H1 (cell line): ENCODE results near the gene PRSS12. TPM values are rescaled to one million over a fixed set of nuclear protein-coding genes. Genes with fewer than 3 reads are reported as not detected.

Experiments
- CTCF ChIA-PET: fragments of 300-600 bp; sonication (Branson Sonifier 250); formaldehyde crosslinking; loops from one replicate; lab custom pipeline; 2021; ENCODE audit not compliant: partially characterized antibody; lab: Charles Lee
- POLR2A ChIA-PET: fragments of 300-600 bp; sonication (Branson Sonifier 250); formaldehyde crosslinking; loops from one replicate; lab custom pipeline; 2021; ENCODE audit warnings: inconsistent platforms; ENCODE audit not compliant: partially characterized antibody; lab: Charles Lee
- DNase-seq, 2 experiments: peaks; one replicate each; pipeline versions ENCODE4 v3.0.0 to v3.0.0-alpha.2; 2010 to 2022; ENCODE audit warnings: low spot score in 2 of 2, low read depth in 1 of 2, mixed read lengths in 1 of 2
- FAIRE-seq: peaks from 2 replicates; lab custom pipeline; 2011; peaks lifted over from hg19 to GRCh38; lab: Jason Lieb, UNC
- H2AFZ ChIP-seq: 2 replicates; pipeline ENCODE4 v1.8.1; 2012; ENCODE audit warnings: low read length, inconsistent platforms
- H2AK5ac ChIP-seq: 2 replicates; pipeline ENCODE4 v1.6.1; 2013; ENCODE audit warnings: low read depth, low read length
- H2BK120ac ChIP-seq: replicated peaks from 2 replicates; pipeline ENCODE3; 2013; ENCODE audit warnings: low read depth, low read length, inconsistent platforms
- H2BK12ac ChIP-seq: 2 replicates; pipeline ENCODE4 v1.6.1; 2013; ENCODE audit warnings: low read depth, low read length
- H2BK15ac ChIP-seq: 2 replicates; pipeline ENCODE4 v1.6.1; 2013; ENCODE audit warnings: low read length
- H2BK20ac ChIP-seq: 2 replicates; pipeline ENCODE4 v1.6.1; 2013; ENCODE audit warnings: low read length
- H2BK5ac ChIP-seq: 2 replicates; pipeline ENCODE4 v1.6.1; 2013; ENCODE audit warnings: low read depth, low read length
- H3K14ac ChIP-seq: 2 replicates; pipeline ENCODE4 v1.6.1; 2013; ENCODE audit warnings: inconsistent platforms; ENCODE audit not compliant: insufficient read length
- H3K18ac ChIP-seq: 2 replicates; pipeline ENCODE4 v1.6.1; 2013; ENCODE audit warnings: low read length; ENCODE audit errors: extremely low read depth
- H3K23ac ChIP-seq: 2 replicates; pipeline ENCODE4 v1.6.1; 2013; ENCODE audit warnings: inconsistent platforms; ENCODE audit not compliant: insufficient read length
- H3K23me2 ChIP-seq: 2 replicates; pipeline ENCODE4 v1.6.1; 2013; ENCODE audit warnings: low read depth, low read length
- H3K27ac ChIP-seq: 2 replicates; pipeline ENCODE4 v1.6.1; 2011; ENCODE audit warnings: low read depth, low read length, inconsistent platforms
- H3K27me3 ChIP-seq, 4 experiments: replicated peaks in 1 of 4; 1 replicate in 1 of 4; 2 replicates in 3 of 4; pipeline versions ENCODE4 v1.6.1 to v1.8.1; 2011 to 2013; ENCODE audit warnings: low read length in 3 of 4, mild to moderate bottlenecking in 3 of 4, inconsistent platforms in 2 of 4, mixed read lengths in 2 of 4, moderate library complexity in 1 of 4; ENCODE audit not compliant: control insufficient read depth in 3 of 4, insufficient read depth in 3 of 4; ENCODE audit errors: extremely low read depth in 1 of 4
- H3K36me3 ChIP-seq, 4 experiments: 2 replicates each; pipeline versions ENCODE4 v1.6.1 to v1.8.1; 2011 to 2013; ENCODE audit warnings: mild to moderate bottlenecking in 4 of 4, low read length in 3 of 4, moderate library complexity in 2 of 4, control low read depth in 1 of 4, inconsistent platforms in 1 of 4; ENCODE audit not compliant: insufficient read depth in 4 of 4, control insufficient read depth in 2 of 4
- H3K4ac ChIP-seq: replicated peaks from 2 replicates; pipeline ENCODE3; 2013; ENCODE audit warnings: low read length, low read depth, mixed read lengths, inconsistent platforms; ENCODE audit not compliant: insufficient read length
- H3K4me1 ChIP-seq, 4 experiments: replicated peaks in 1 of 4; 1 replicate in 1 of 4; 2 replicates in 3 of 4; pipeline versions ENCODE4 v1.6.1 to v1.8.1; 2011 to 2013; ENCODE audit warnings: low read length in 3 of 4, inconsistent platforms in 2 of 4, mixed read lengths in 1 of 4; ENCODE audit not compliant: insufficient read depth in 4 of 4, control insufficient read depth in 3 of 4
- H3K4me2 ChIP-seq, 2 experiments: 2 replicates each; pipeline versions ENCODE4 v1.6.1 to v1.8.1; 2011 to 2013; ENCODE audit warnings: low read depth in 2 of 2, low read length in 2 of 2, control low read depth in 1 of 2, inconsistent platforms in 1 of 2, mild to moderate bottlenecking in 1 of 2; ENCODE audit not compliant: insufficient read depth in 1 of 2
- H3K4me3 ChIP-seq, 4 experiments: fragments of 200-600, 300-600 bp in 1 of 4; sonication (generic), shearing (Covaris generic), sonication (Bioruptor Twin) in 1 of 4; 2 replicates each; pipeline versions ENCODE4 v1.5.1 to v1.8.1; 2011 to 2016; ENCODE audit warnings: low read length in 4 of 4, low read depth in 3 of 4, control low read depth in 2 of 4, inconsistent platforms in 2 of 4, mild to moderate bottlenecking in 2 of 4, mixed read lengths in 1 of 4, moderate library complexity in 1 of 4; ENCODE audit not compliant: insufficient read depth in 2 of 4; ENCODE audit errors: extremely low read depth in 1 of 4
- H3K56ac ChIP-seq: replicated peaks from 2 replicates; pipeline ENCODE3; 2013; ENCODE audit warnings: low read depth, mild to moderate bottlenecking, mixed read lengths, low read length, inconsistent platforms; ENCODE audit not compliant: insufficient read length
- H3K79me1 ChIP-seq: 2 replicates; pipeline ENCODE4 v1.6.1; 2013; ENCODE audit warnings: low read depth, low read length, control low read depth
- H3K79me2 ChIP-seq, 2 experiments: 2 replicates each; pipeline versions ENCODE4 v1.6.1 to v1.8.1; 2012 to 2013; ENCODE audit warnings: low read length in 2 of 2, mild to moderate bottlenecking in 2 of 2, inconsistent platforms in 1 of 2; ENCODE audit not compliant: insufficient read depth in 2 of 2, control insufficient read depth in 1 of 2
- H3K9ac ChIP-seq, 4 experiments: replicated peaks in 1 of 4; 1 replicate in 1 of 4; 2 replicates in 3 of 4; pipeline versions ENCODE4 v1.6.1 to v1.8.1; 2011 to 2013; ENCODE audit warnings: low read depth in 3 of 4, low read length in 3 of 4, control low read depth in 2 of 4, mild to moderate bottlenecking in 2 of 4, moderate library complexity in 2 of 4, inconsistent platforms in 1 of 4; ENCODE audit errors: extremely low read depth in 1 of 4
- H3K9me3 ChIP-seq, 2 experiments: 2 replicates each; pipeline versions ENCODE4 v1.6.1 to v1.8.1; 2012 to 2013; ENCODE audit warnings: mild to moderate bottlenecking in 2 of 2, moderate library complexity in 2 of 2, control low read depth in 1 of 2, inconsistent platforms in 1 of 2, low read depth in 1 of 2, low read length in 1 of 2, mixed read lengths in 1 of 2; ENCODE audit not compliant: insufficient read depth in 2 of 2
- H4K20me1 ChIP-seq, 2 experiments: replicated peaks in 1 of 2; 2 replicates each; pipeline versions ENCODE3 to v1.8.1; 2011 to 2013; ENCODE audit warnings: inconsistent platforms in 2 of 2, low read length in 2 of 2, mild to moderate bottlenecking in 1 of 2; ENCODE audit not compliant: insufficient read depth in 2 of 2, control insufficient read depth in 1 of 2
- H4K5ac ChIP-seq: 2 replicates; pipeline ENCODE4 v1.6.1; 2013; ENCODE audit warnings: low read length, low read depth, mixed read lengths, inconsistent platforms; ENCODE audit not compliant: insufficient read length
- H4K8ac ChIP-seq: 2 replicates; pipeline ENCODE4 v1.8.0; 2013; ENCODE audit warnings: mild to moderate bottlenecking, moderate library complexity, low read length, inconsistent platforms; ENCODE audit not compliant: insufficient read depth; ENCODE audit errors: extremely low read depth
- H4K91ac ChIP-seq: replicated peaks from 2 replicates; pipeline ENCODE3; 2013; ENCODE audit warnings: low read length, mixed read lengths, inconsistent platforms; ENCODE audit not compliant: insufficient read length
- ASH2L ChIP-seq: fragments of 200-600, 300-600 bp; sonication (generic); IDR thresholded peaks from one replicate; pipeline ENCODE4 v1.7.1; 2017; ENCODE audit warnings: low read length
- CREB1 ChIP-seq: IDR thresholded peaks from 2 replicates; pipeline ENCODE4 v1.6.1; 2012; ENCODE audit warnings: inconsistent platforms
- CTBP2 ChIP-seq: IDR thresholded peaks from 2 replicates; pipeline ENCODE4 v1.7.0; 2011; ENCODE audit warnings: borderline replicate concordance, mild to moderate bottlenecking, moderate library complexity, mixed read lengths, low read length; ENCODE audit not compliant: insufficient read depth, insufficient read length
- EZH2 ChIP-seq: fragments of 200-600 bp; sonication (generic); IDR thresholded peaks from 2 replicates; pipeline ENCODE4 v1.7.1; 2012; ENCODE audit warnings: low read depth, mild to moderate bottlenecking, moderate library complexity, low read length, inconsistent platforms; ENCODE audit not compliant: severe bottlenecking
- POLR2AphosphoS5 ChIP-seq: IDR thresholded peaks from 2 replicates; pipeline ENCODE4 v1.6.1; 2011; ENCODE audit warnings: low read depth, low read length
- RFX5 ChIP-seq: IDR thresholded peaks from 2 replicates; pipeline ENCODE4 v1.6.1; 2011; ENCODE audit warnings: low read depth, low read length, improper control_type of control experiment, borderline replicate concordance
- RNF2 ChIP-seq: fragments of 200-900, 300-1000 bp; sonication (generic); IDR thresholded peaks from 2 replicates; pipeline ENCODE4 v1.7.1; 2016; ENCODE audit warnings: borderline replicate concordance, low read depth, mild to moderate bottlenecking, antibody characterized with exemption, low read length; ENCODE audit not compliant: poor library complexity, severe bottlenecking; ENCODE audit errors: missing control alignments
- RXRA ChIP-seq: IDR thresholded peaks from 2 replicates; pipeline ENCODE4 v1.6.1; 2011; ENCODE audit warnings: low read depth, mild to moderate bottlenecking, low read length, moderate library complexity; ENCODE audit not compliant: insufficient read depth
- SAP30 ChIP-seq: fragments of 300-600 bp; sonication (generic); IDR thresholded peaks from 2 replicates; pipeline ENCODE4 v1.7.1; 2012; ENCODE audit warnings: low read length, moderate library complexity, mild to moderate bottlenecking, inconsistent platforms; ENCODE audit not compliant: insufficient read depth, insufficient replicate concordance
- SP4 ChIP-seq: IDR thresholded peaks from 2 replicates; pipeline ENCODE4 v1.6.1; 2012; ENCODE audit warnings: low read length, inconsistent platforms
- SRF ChIP-seq: IDR thresholded peaks from 2 replicates; pipeline ENCODE4 v1.6.1; 2011; ENCODE audit warnings: mild to moderate bottlenecking, low read depth, low read length, moderate library complexity
- TAF7 ChIP-seq: optimal IDR thresholded peaks from 2 replicates; pipeline ENCODE3; 2011; ENCODE audit warnings: low read depth, mild to moderate bottlenecking, inconsistent platforms, low read length, moderate library complexity, borderline replicate concordance
- ZNF274 ChIP-seq: IDR thresholded peaks from 2 replicates; pipeline ENCODE4 v1.7.0; 2012; ENCODE audit warnings: low read length, borderline replicate concordance; ENCODE audit errors: extremely low read depth
- WGBS, 2 experiments: shearing (Covaris generic) in 1 of 2; methylation state at CpG; one replicate each; pipeline versions ENCODE4 v1.1.6 to v1.1.7; 2013 to 2015; ENCODE audit warnings: low lambda C conversion rate in 2 of 2, mixed read lengths in 2 of 2, inconsistent platforms in 1 of 2, low coverage in 1 of 2, missing lambda C conversion rate in 1 of 2; ENCODE audit not compliant: insufficient replicate concordance in 2 of 2, insufficient coverage in 1 of 2, insufficient read length in 1 of 2; ENCODE audit errors: extremely low coverage in 1 of 2, missing lambda C conversion rate in 1 of 2; 5-methylcytosine and 5-hydroxymethylcytosine counted together
- polyA plus RNA-seq, 7 experiments: library from polyadenylated mRNA; depleted of rRNA in 3 of 7; stranded (reverse) in 5 of 7; unstranded in 2 of 7; fragments of >200 nt in 5 of 7; fragments of 200-250 nt in 2 of 7; gene quantifications; 1 replicate in 5 of 7; 2 replicates in 1 of 7; 4 replicates in 1 of 7; pipeline versions ENCODE4 v1.2.1 to v1.2.3, GENCODE V29; 2011 to 2013; ENCODE audit warnings: missing spikeins in 2 of 7, mixed read lengths in 2 of 7
- total RNA-seq: library from RNA; stranded (reverse); fragmentation: NEBNext Ultra II Directional; extraction: Animal tissue kit (Norgen Biotek cat#: 25700); gene quantifications from 2 replicates; pipeline ENCODE4 v1.2.1, GENCODE V29; 2021
- TF ChIP-seq, protein P1 (sequence below): IDR thresholded peaks from 2 replicates; pipeline ENCODE4 v1.6.1; 2012; ENCODE audit warnings: inconsistent platforms

The PRSS12 gene
- total and polyA plus RNA-seq, 2 of the 8 experiments (the other 6 are each of a cell fraction or from before 2014, with no cell fraction given) = 2.6 to 9.3 TPM

DNA sequence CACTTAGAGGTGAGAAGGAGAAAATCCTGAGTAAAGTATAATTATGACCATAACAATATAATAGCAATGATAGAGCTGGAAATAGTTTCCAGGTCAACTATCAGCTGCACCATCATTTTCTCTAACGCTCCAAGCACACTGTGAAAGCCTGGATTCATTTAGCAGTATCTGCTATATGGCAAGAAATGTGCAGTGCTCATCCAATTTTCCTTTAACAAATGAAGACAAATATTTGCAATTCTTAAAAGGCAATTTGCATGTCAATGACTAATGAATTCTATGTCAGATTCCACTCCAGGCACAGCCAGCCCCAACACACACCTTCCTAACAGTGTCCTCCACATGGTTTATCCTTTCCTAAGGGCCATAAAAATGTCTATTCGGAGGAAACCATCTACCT, 12.7 kb downstream of the PRSS12 start:
- Histone ChIP-seq H3K56ac (no peak overlapping the region), H2BK5ac (no peak overlapping the region), H2BK12ac (no peak overlapping the region), H2BK20ac (no peak overlapping the region), H4K5ac (no peak overlapping the region), H3K36me3 (no peaks in the 10 kb centered on the region), H3K4me2 (no peak overlapping the region), H2AFZ (no peak overlapping the region), H4K8ac (no peak overlapping the region), H3K27me3 (no peaks in the 10 kb centered on the region), H3K18ac (no peak overlapping the region), H4K20me1 (no peaks in the 10 kb centered on the region), H2AK5ac (no peak overlapping the region), H3K9ac (no peak overlapping the region), H3K14ac (no peak overlapping the region), H3K23me2 (no peaks in the 10 kb centered on the region), H3K4me1 (peaks cover 0 to 6% (median 2%) of the 10 kb centered on the region in 4 experiments; a peak in 3 of 7 replicates), H2BK120ac (no peak overlapping the region), H3K9me3 (no peaks in the 10 kb centered on the region), H3K4me3 (no peak overlapping the region), H3K4ac (no peak overlapping the region), H3K23ac (no peak overlapping the region), H4K91ac (no peak overlapping the region), H3K79me1 (no peaks in the 10 kb centered on the region), H3K27ac (no peak overlapping the region), H3K79me2 (no peaks in the 10 kb centered on the region), H2BK15ac (no peak overlapping the region)
- WGBS, 2 experiments = 91% methylated on average over 2 of the region's 2 CpGs; no CpG with 5 or more reads in 1 of the 2 experiments
- POLR2A ChIA-PET = no interaction called here
- DNase-seq (no peak), FAIRE-seq (no peak)
- CTCF ChIA-PET = interaction anchor here (8.4 kb wide), 1 partner anchor 14 kb away, joined by 62 read pairs; the partner anchor contains the start of gene PRSS12
- TF ChIP-seq POLR2AphosphoS5 (no peak), SRF (no peak), SAP30 (no peak), RXRA (no peak), ZNF274 (no peak), TAF7 (no peak), CTBP2 (no peak), ASH2L (no peak), SP4 (no peak), CREB1 (no peak), EZH2 (no peak), RFX5 (no peak), RNF2 (no peak)
- TF ChIP-seq, protein P1, sequence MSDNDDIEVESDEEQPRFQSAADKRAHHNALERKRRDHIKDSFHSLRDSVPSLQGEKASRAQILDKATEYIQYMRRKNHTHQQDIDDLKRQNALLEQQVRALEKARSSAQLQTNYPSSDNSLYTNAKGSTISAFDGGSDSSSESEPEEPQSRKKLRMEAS = no peak
